HCT116 (cell line): Measurements from ENCODE around the gene FGFBP1. TPM values are rescaled to one million over a fixed set of nuclear protein-coding genes. Genes with fewer than 3 reads are reported as not detected.

Experiments used
- ATAC-seq: fragments of 200-7000 bp; cut with Tn5 transposase; 2 replicates; pipeline ENCODE4 v1.9.1; 2020; ENCODE audit warnings: mild to moderate bottlenecking, moderate library complexity
- BruUV-seq: library from RNA; stranded (reverse); fragments of 400-500 nt; replicated peaks from 2 replicates; lab custom pipeline; 2021; lab: Mats Ljungman, UMichigan
- CTCF ChIA-PET: fragments of 300-600 bp; sonication (Branson Sonifier 250); formaldehyde crosslinking; loops from one replicate; lab custom pipeline; 2021; ENCODE audit warnings: antibody characterized with exemption; lab: Charles Lee
- POLR2A ChIA-PET: fragments of 300-600, 350-600 bp; sonication (Branson Sonifier 250); formaldehyde crosslinking; loops from one replicate; lab custom pipeline; 2021; ENCODE audit warnings: antibody characterized with exemption; lab: Charles Lee
- RAD21 ChIA-PET, 2 experiments: fragments of 300-600 bp; sonication (Branson Sonifier 250); formaldehyde crosslinking; loops; one replicate each; lab custom pipeline; 2023; ENCODE audit warnings: low total read pairs in 2 of 2; ENCODE audit not compliant: uncharacterized antibody in 2 of 2, unreplicated experiment in 2 of 2, low non-redundant PET in 1 of 2; lab: Charles Lee
- DNase-seq: peaks from one replicate; pipeline ENCODE4 v3.0.0-alpha.2; 2010; ENCODE audit warnings: low read depth, low spot score
- H2AFZ ChIP-seq: fragments of 200-600 bp; shearing (Covaris generic), sonication (generic); 2 replicates; pipeline ENCODE4 v1.6.1; 2017; ENCODE audit warnings: low read depth, mixed run types, mixed read lengths, antibody characterized with exemption, low read length; ENCODE audit not compliant: poor library complexity, severe bottlenecking
- H3K27ac ChIP-seq: 2 replicates; pipeline ENCODE4 v1.5.1; 2012; ENCODE audit warnings: low read depth, low read length
- H3K27me3 ChIP-seq: fragments of 200-600 bp; sonication (generic); 2 replicates; pipeline ENCODE4 v1.6.1; 2016; ENCODE audit warnings: mixed run types, low read length, mixed read lengths; ENCODE audit not compliant: insufficient read depth
- H3K36me3 ChIP-seq, 2 experiments: fragments of 200-500 bp in 1 of 2; fragments of 200-600 bp in 1 of 2; sonication (Bioruptor generic) in 1 of 2; sonication (generic) in 1 of 2; 2 replicates each; pipeline versions ENCODE4 v1.5.1 to v1.6.1; 2014 to 2016; ENCODE audit warnings: low read length in 2 of 2, inconsistent platforms in 1 of 2, mixed read lengths in 1 of 2, mixed run types in 1 of 2; ENCODE audit not compliant: insufficient read depth in 2 of 2, control insufficient read depth in 1 of 2
- H3K4me1 ChIP-seq, 2 experiments: fragments of 200-600 bp in 1 of 2; sonication (generic) in 1 of 2; 2 replicates each; pipeline versions ENCODE4 v1.5.1 to v1.6.1; 2012 to 2017; ENCODE audit warnings: low read length in 2 of 2, inconsistent platforms in 1 of 2, mild to moderate bottlenecking in 1 of 2, mixed read lengths in 1 of 2, mixed run types in 1 of 2, moderate library complexity in 1 of 2; ENCODE audit not compliant: insufficient read depth in 2 of 2, control insufficient read depth in 1 of 2
- H3K4me2 ChIP-seq: fragments of 200-600 bp; sonication (generic); 2 replicates; pipeline ENCODE4 v1.6.1; 2017; ENCODE audit warnings: mixed run types, low read length, mixed read lengths
- H3K4me3 ChIP-seq, 2 experiments: fragments of 200-600 bp in 1 of 2; sonication (generic) in 1 of 2; replicated peaks in 1 of 2; 2 replicates each; pipeline ENCODE4 v1.5.1; 2011 to 2016; ENCODE audit warnings: low read length in 2 of 2, control low read depth in 1 of 2, low read depth in 1 of 2, mild to moderate bottlenecking in 1 of 2, mixed read lengths in 1 of 2, mixed run types in 1 of 2
- H3K79me2 ChIP-seq: fragments of 200-600 bp; sonication (generic); 2 replicates; pipeline ENCODE4 v1.6.1; 2017; ENCODE audit warnings: mild to moderate bottlenecking, mixed run types, low read length, moderate library complexity, mixed read lengths; ENCODE audit not compliant: insufficient read depth
- H3K9ac ChIP-seq: fragments of 200-600 bp; sonication (generic); 2 replicates; pipeline ENCODE4 v1.6.1; 2016; ENCODE audit warnings: low read length, mixed read lengths
- H3K9me2 ChIP-seq: fragments of 200-600 bp; sonication (generic), shearing (Covaris generic); 2 replicates; pipeline ENCODE4 v1.6.1; 2017; ENCODE audit warnings: mixed run types, mild to moderate bottlenecking, moderate library complexity; ENCODE audit not compliant: insufficient read depth
- H3K9me3 ChIP-seq, 2 experiments: fragments of 200-500 bp in 1 of 2; fragments of 200-600 bp in 1 of 2; sonication (Bioruptor generic) in 1 of 2; sonication (generic) in 1 of 2; 2 replicates each; pipeline ENCODE4 v1.6.1; 2014 to 2017; ENCODE audit warnings: low read length in 2 of 2, mixed read lengths in 2 of 2, inconsistent platforms in 1 of 2, low read depth in 1 of 2, mild to moderate bottlenecking in 1 of 2, mixed run types in 1 of 2, moderate library complexity in 1 of 2; ENCODE audit not compliant: control insufficient read depth in 1 of 2, insufficient read depth in 1 of 2
- H4K20me1 ChIP-seq: fragments of 200-600 bp; sonication (generic), shearing (Covaris generic); 2 replicates; pipeline ENCODE4 v1.6.1; 2017; ENCODE audit warnings: mixed run types, mild to moderate bottlenecking, moderate library complexity; ENCODE audit not compliant: insufficient read depth
- ATF3 ChIP-seq: IDR thresholded peaks from 2 replicates; pipeline ENCODE4 v1.6.1; 2012
- EZH2 ChIP-seq: fragments of 200-600 bp; sonication (generic); IDR thresholded peaks from 2 replicates; pipeline ENCODE4 v1.6.1; 2017; ENCODE audit warnings: antibody characterized with exemption, mixed run types
- EZH2phosphoT487 ChIP-seq: fragments of 200-600 bp; IDR thresholded peaks from 2 replicates; pipeline ENCODE4 v1.6.1; 2018; ENCODE audit warnings: antibody characterized with exemption, borderline replicate concordance
- FOSL1 ChIP-seq: IDR thresholded peaks from 2 replicates; pipeline ENCODE4 v1.6.1; 2012; ENCODE audit warnings: low read depth
- JUND ChIP-seq: IDR thresholded peaks from 2 replicates; pipeline ENCODE4 v1.6.1; 2012
- POLR2A ChIP-seq: IDR thresholded peaks from 2 replicates; pipeline ENCODE4 v1.7.0; 2011; ENCODE audit warnings: borderline replicate concordance; ENCODE audit not compliant: insufficient read depth, insufficient read length; ENCODE audit errors: extremely low read depth
- RAD21 ChIP-seq: IDR thresholded peaks from 2 replicates; pipeline ENCODE4 v1.6.1; 2012; ENCODE audit warnings: low read depth, mild to moderate bottlenecking
- SIN3A ChIP-seq: IDR thresholded peaks from 2 replicates; pipeline ENCODE4 v1.6.1; 2012; ENCODE audit warnings: low read depth
- intact Hi-C: fragments of 100-400 bp; cut with micrococcal nuclease; formaldehyde crosslinking; loops from 2 replicates; pipeline ENCODE4 v1.10.0; 2022
- total RNA-seq: library from RNA; stranded (reverse); gene quantifications from one replicate; pipeline ENCODE4 v1.2.1, GENCODE V29; 2021; ENCODE audit not compliant: unreplicated experiment
- TF ChIP-seq, protein P1 (sequence below): IDR thresholded peaks from 2 replicates; pipeline ENCODE4 v1.6.1; 2011; ENCODE audit warnings: mild to moderate bottlenecking, low read length, moderate library complexity; ENCODE audit not compliant: insufficient replicate concordance; ENCODE audit errors: extremely low read depth
- TF ChIP-seq, protein P2 (sequence below): IDR thresholded peaks from 2 replicates; pipeline ENCODE4 v1.6.1; 2012; ENCODE audit warnings: low read depth

The FGFBP1 gene
- total RNA-seq, 1 experiment from 2014 or later = 8.7 TPM

DNA sequence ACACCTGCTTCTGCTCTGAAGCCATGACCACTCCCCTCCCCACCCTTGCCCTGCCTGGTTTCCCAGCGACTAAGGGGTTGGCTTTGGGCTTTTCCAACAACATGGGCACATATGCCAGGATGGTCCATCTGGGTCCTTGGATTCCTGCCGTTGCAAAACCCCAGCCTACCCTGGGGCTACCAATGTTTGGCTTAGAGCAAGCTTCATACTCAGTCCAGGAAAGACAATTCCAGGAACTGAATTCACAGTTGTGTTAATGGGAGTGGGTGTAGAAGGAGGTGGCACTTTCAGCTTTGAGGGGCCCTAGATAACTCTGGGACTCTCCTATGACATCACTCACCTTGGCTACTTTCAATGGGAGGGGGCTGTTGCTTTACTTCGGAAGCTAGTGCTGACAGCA is 9.0 kb downstream of the FGFBP1 start:
- intact Hi-C loops = no loop called here
- Histone ChIP-seq H4K20me1 (no peaks in the 10 kb centered on the region), H3K36me3 (no peaks in the 10 kb centered on the region), H3K27ac (no peak overlapping the region), H3K79me2 (no peaks in the 10 kb centered on the region), H3K9me3 (no peaks in the 10 kb centered on the region), H3K27me3 (no peaks in the 10 kb centered on the region), H3K4me2 (no peak overlapping the region), H2AFZ (no peak overlapping the region), H3K9me2 (no peaks in the 10 kb centered on the region), H3K4me1 (no peaks in the 10 kb centered on the region), H3K9ac (no peak overlapping the region), H3K4me3 (no peak overlapping the region)
- CTCF ChIA-PET = no interaction called here
- ATAC-seq (no peak), DNase-seq (no peak)
- no TSS peak for BruUV-seq
- no peak for TF ChIP-seq SIN3A
- POLR2A ChIA-PET = no interaction called here
- RAD21 ChIA-PET = no interaction called here

DNA sequence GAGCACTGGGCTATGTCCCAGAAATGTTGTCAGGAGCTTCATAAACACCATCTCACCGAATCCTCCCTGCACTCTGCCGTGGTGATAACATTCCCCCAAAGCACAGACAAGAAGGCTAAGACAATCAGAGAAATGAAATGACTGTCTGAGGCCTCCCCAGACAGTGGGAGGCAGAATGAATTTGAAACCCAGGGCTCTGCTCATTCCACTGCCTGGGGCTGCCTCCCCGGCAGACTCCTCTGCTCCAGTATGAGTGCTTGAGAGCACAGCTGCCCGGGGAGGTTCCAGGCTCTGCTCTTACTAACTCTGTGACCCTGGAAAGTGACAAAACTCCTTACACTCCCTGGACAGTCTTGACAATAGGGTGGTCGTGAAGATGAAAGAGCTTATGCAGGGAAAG is 9.7 kb downstream of the FGFBP1 start:
- ChIA-PET RAD21 (no interaction called here), CTCF (no interaction called here), POLR2A (no interaction called here)
- no peaks in the 10 kb centered on the region for H3K36me3 ChIP-seq
- no peak overlapping the region for H3K4me3 ChIP-seq
- H2AFZ ChIP-seq = no peak overlapping the region
- DNase-seq (no peak), ATAC-seq (no peak)
- intact Hi-C loops = no loop called here
- TF ChIP-seq POLR2A = no peak
- TF ChIP-seq EZH2phosphoT487 = no peak
- TF ChIP-seq ATF3 = no peak
- no peak for TF ChIP-seq SIN3A
- TF ChIP-seq JUND = no peak
- TF ChIP-seq, protein P1, sequence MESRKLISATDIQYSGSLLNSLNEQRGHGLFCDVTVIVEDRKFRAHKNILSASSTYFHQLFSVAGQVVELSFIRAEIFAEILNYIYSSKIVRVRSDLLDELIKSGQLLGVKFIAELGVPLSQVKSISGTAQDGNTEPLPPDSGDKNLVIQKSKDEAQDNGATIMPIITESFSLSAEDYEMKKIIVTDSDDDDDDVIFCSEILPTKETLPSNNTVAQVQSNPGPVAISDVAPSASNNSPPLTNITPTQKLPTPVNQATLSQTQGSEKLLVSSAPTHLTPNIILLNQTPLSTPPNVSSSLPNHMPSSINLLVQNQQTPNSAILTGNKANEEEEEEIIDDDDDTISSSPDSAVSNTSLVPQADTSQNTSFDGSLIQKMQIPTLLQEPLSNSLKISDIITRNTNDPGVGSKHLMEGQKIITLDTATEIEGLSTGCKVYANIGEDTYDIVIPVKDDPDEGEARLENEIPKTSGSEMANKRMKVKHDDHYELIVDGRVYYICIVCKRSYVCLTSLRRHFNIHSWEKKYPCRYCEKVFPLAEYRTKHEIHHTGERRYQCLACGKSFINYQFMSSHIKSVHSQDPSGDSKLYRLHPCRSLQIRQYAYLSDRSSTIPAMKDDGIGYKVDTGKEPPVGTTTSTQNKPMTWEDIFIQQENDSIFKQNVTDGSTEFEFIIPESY = no peak
- no peak for TF ChIP-seq EZH2
- TF ChIP-seq, protein P2, sequence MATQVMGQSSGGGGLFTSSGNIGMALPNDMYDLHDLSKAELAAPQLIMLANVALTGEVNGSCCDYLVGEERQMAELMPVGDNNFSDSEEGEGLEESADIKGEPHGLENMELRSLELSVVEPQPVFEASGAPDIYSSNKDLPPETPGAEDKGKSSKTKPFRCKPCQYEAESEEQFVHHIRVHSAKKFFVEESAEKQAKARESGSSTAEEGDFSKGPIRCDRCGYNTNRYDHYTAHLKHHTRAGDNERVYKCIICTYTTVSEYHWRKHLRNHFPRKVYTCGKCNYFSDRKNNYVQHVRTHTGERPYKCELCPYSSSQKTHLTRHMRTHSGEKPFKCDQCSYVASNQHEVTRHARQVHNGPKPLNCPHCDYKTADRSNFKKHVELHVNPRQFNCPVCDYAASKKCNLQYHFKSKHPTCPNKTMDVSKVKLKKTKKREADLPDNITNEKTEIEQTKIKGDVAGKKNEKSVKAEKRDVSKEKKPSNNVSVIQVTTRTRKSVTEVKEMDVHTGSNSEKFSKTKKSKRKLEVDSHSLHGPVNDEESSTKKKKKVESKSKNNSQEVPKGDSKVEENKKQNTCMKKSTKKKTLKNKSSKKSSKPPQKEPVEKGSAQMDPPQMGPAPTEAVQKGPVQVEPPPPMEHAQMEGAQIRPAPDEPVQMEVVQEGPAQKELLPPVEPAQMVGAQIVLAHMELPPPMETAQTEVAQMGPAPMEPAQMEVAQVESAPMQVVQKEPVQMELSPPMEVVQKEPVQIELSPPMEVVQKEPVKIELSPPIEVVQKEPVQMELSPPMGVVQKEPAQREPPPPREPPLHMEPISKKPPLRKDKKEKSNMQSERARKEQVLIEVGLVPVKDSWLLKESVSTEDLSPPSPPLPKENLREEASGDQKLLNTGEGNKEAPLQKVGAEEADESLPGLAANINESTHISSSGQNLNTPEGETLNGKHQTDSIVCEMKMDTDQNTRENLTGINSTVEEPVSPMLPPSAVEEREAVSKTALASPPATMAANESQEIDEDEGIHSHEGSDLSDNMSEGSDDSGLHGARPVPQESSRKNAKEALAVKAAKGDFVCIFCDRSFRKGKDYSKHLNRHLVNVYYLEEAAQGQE = no peak
- no peak for TF ChIP-seq FOSL1
- no peak for TF ChIP-seq RAD21
- no peak overlapping the region for H3K9ac ChIP-seq
- H3K9me2 ChIP-seq = no peaks in the 10 kb centered on the region
- no peak overlapping the region for H3K4me2 ChIP-seq
- H3K9me3 ChIP-seq = no peaks in the 10 kb centered on the region
- H4K20me1 ChIP-seq = no peaks in the 10 kb centered on the region
- H3K79me2 ChIP-seq = no peaks in the 10 kb centered on the region
- H3K27ac ChIP-seq = no peak overlapping the region
- H3K4me1 ChIP-seq = no peaks in the 10 kb centered on the region
- H3K27me3 ChIP-seq = no peaks in the 10 kb centered on the region
- BruUV-seq = no TSS peak
